H1 (cell line): ENCODE measurements around the gene LDLRAD4. TPM values are rescaled to one million over a fixed set of nuclear protein-coding genes. Genes with fewer than 3 reads are reported as not detected.

Source experiments
- CTCF ChIA-PET: fragments of 300-600 bp; sonication (Branson Sonifier 250); formaldehyde crosslinking; loops from one replicate; lab custom pipeline; 2021; ENCODE audit not compliant: partially characterized antibody; lab: Charles Lee
- POLR2A ChIA-PET: fragments of 300-600 bp; sonication (Branson Sonifier 250); formaldehyde crosslinking; loops from one replicate; lab custom pipeline; 2021; ENCODE audit warnings: inconsistent platforms; ENCODE audit not compliant: partially characterized antibody; lab: Charles Lee
- DNase-seq, 2 experiments: peaks; one replicate each; pipeline versions ENCODE4 v3.0.0 to v3.0.0-alpha.2; 2010 to 2022; ENCODE audit warnings: low spot score in 2 of 2, low read depth in 1 of 2, mixed read lengths in 1 of 2
- FAIRE-seq: peaks from 2 replicates; lab custom pipeline; 2011; peaks lifted over from hg19 to GRCh38; lab: Jason Lieb, UNC
- H2AFZ ChIP-seq: 2 replicates; pipeline ENCODE4 v1.8.1; 2012; ENCODE audit warnings: low read length, inconsistent platforms
- H2AK5ac ChIP-seq: 2 replicates; pipeline ENCODE4 v1.6.1; 2013; ENCODE audit warnings: low read depth, low read length
- H2BK120ac ChIP-seq: replicated peaks from 2 replicates; pipeline ENCODE3; 2013; ENCODE audit warnings: low read depth, low read length, inconsistent platforms
- H2BK12ac ChIP-seq: 2 replicates; pipeline ENCODE4 v1.6.1; 2013; ENCODE audit warnings: low read depth, low read length
- H2BK15ac ChIP-seq: 2 replicates; pipeline ENCODE4 v1.6.1; 2013; ENCODE audit warnings: low read length
- H2BK20ac ChIP-seq: 2 replicates; pipeline ENCODE4 v1.6.1; 2013; ENCODE audit warnings: low read length
- H2BK5ac ChIP-seq: 2 replicates; pipeline ENCODE4 v1.6.1; 2013; ENCODE audit warnings: low read depth, low read length
- H3K14ac ChIP-seq: 2 replicates; pipeline ENCODE4 v1.6.1; 2013; ENCODE audit warnings: inconsistent platforms; ENCODE audit not compliant: insufficient read length
- H3K18ac ChIP-seq: 2 replicates; pipeline ENCODE4 v1.6.1; 2013; ENCODE audit warnings: low read length; ENCODE audit errors: extremely low read depth
- H3K23ac ChIP-seq: 2 replicates; pipeline ENCODE4 v1.6.1; 2013; ENCODE audit warnings: inconsistent platforms; ENCODE audit not compliant: insufficient read length
- H3K23me2 ChIP-seq: 2 replicates; pipeline ENCODE4 v1.6.1; 2013; ENCODE audit warnings: low read depth, low read length
- H3K27ac ChIP-seq: 2 replicates; pipeline ENCODE4 v1.6.1; 2011; ENCODE audit warnings: low read depth, low read length, inconsistent platforms
- H3K27me3 ChIP-seq, 4 experiments: replicated peaks in 1 of 4; 1 replicate in 1 of 4; 2 replicates in 3 of 4; pipeline versions ENCODE4 v1.6.1 to v1.8.1; 2011 to 2013; ENCODE audit warnings: low read length in 3 of 4, mild to moderate bottlenecking in 3 of 4, inconsistent platforms in 2 of 4, mixed read lengths in 2 of 4, moderate library complexity in 1 of 4; ENCODE audit not compliant: control insufficient read depth in 3 of 4, insufficient read depth in 3 of 4; ENCODE audit errors: extremely low read depth in 1 of 4
- H3K36me3 ChIP-seq, 4 experiments: 2 replicates each; pipeline versions ENCODE4 v1.6.1 to v1.8.1; 2011 to 2013; ENCODE audit warnings: mild to moderate bottlenecking in 4 of 4, low read length in 3 of 4, moderate library complexity in 2 of 4, control low read depth in 1 of 4, inconsistent platforms in 1 of 4; ENCODE audit not compliant: insufficient read depth in 4 of 4, control insufficient read depth in 2 of 4
- H3K4ac ChIP-seq: replicated peaks from 2 replicates; pipeline ENCODE3; 2013; ENCODE audit warnings: low read length, low read depth, mixed read lengths, inconsistent platforms; ENCODE audit not compliant: insufficient read length
- H3K4me1 ChIP-seq, 4 experiments: replicated peaks in 1 of 4; 1 replicate in 1 of 4; 2 replicates in 3 of 4; pipeline versions ENCODE4 v1.6.1 to v1.8.1; 2011 to 2013; ENCODE audit warnings: low read length in 3 of 4, inconsistent platforms in 2 of 4, mixed read lengths in 1 of 4; ENCODE audit not compliant: insufficient read depth in 4 of 4, control insufficient read depth in 3 of 4
- H3K4me2 ChIP-seq, 2 experiments: 2 replicates each; pipeline versions ENCODE4 v1.6.1 to v1.8.1; 2011 to 2013; ENCODE audit warnings: low read depth in 2 of 2, low read length in 2 of 2, control low read depth in 1 of 2, inconsistent platforms in 1 of 2, mild to moderate bottlenecking in 1 of 2; ENCODE audit not compliant: insufficient read depth in 1 of 2
- H3K4me3 ChIP-seq, 4 experiments: fragments of 200-600, 300-600 bp in 1 of 4; sonication (generic), shearing (Covaris generic), sonication (Bioruptor Twin) in 1 of 4; 2 replicates each; pipeline versions ENCODE4 v1.5.1 to v1.8.1; 2011 to 2016; ENCODE audit warnings: low read length in 4 of 4, low read depth in 3 of 4, control low read depth in 2 of 4, inconsistent platforms in 2 of 4, mild to moderate bottlenecking in 2 of 4, mixed read lengths in 1 of 4, moderate library complexity in 1 of 4; ENCODE audit not compliant: insufficient read depth in 2 of 4; ENCODE audit errors: extremely low read depth in 1 of 4
- H3K56ac ChIP-seq: replicated peaks from 2 replicates; pipeline ENCODE3; 2013; ENCODE audit warnings: low read depth, mild to moderate bottlenecking, mixed read lengths, low read length, inconsistent platforms; ENCODE audit not compliant: insufficient read length
- H3K79me1 ChIP-seq: 2 replicates; pipeline ENCODE4 v1.6.1; 2013; ENCODE audit warnings: low read depth, low read length, control low read depth
- H3K79me2 ChIP-seq, 2 experiments: 2 replicates each; pipeline versions ENCODE4 v1.6.1 to v1.8.1; 2012 to 2013; ENCODE audit warnings: low read length in 2 of 2, mild to moderate bottlenecking in 2 of 2, inconsistent platforms in 1 of 2; ENCODE audit not compliant: insufficient read depth in 2 of 2, control insufficient read depth in 1 of 2
- H3K9ac ChIP-seq, 4 experiments: replicated peaks in 1 of 4; 1 replicate in 1 of 4; 2 replicates in 3 of 4; pipeline versions ENCODE4 v1.6.1 to v1.8.1; 2011 to 2013; ENCODE audit warnings: low read depth in 3 of 4, low read length in 3 of 4, control low read depth in 2 of 4, mild to moderate bottlenecking in 2 of 4, moderate library complexity in 2 of 4, inconsistent platforms in 1 of 4; ENCODE audit errors: extremely low read depth in 1 of 4
- H3K9me3 ChIP-seq, 2 experiments: 2 replicates each; pipeline versions ENCODE4 v1.6.1 to v1.8.1; 2012 to 2013; ENCODE audit warnings: mild to moderate bottlenecking in 2 of 2, moderate library complexity in 2 of 2, control low read depth in 1 of 2, inconsistent platforms in 1 of 2, low read depth in 1 of 2, low read length in 1 of 2, mixed read lengths in 1 of 2; ENCODE audit not compliant: insufficient read depth in 2 of 2
- H4K20me1 ChIP-seq, 2 experiments: replicated peaks in 1 of 2; 2 replicates each; pipeline versions ENCODE3 to v1.8.1; 2011 to 2013; ENCODE audit warnings: inconsistent platforms in 2 of 2, low read length in 2 of 2, mild to moderate bottlenecking in 1 of 2; ENCODE audit not compliant: insufficient read depth in 2 of 2, control insufficient read depth in 1 of 2
- H4K5ac ChIP-seq: 2 replicates; pipeline ENCODE4 v1.6.1; 2013; ENCODE audit warnings: low read length, low read depth, mixed read lengths, inconsistent platforms; ENCODE audit not compliant: insufficient read length
- H4K8ac ChIP-seq: 2 replicates; pipeline ENCODE4 v1.8.0; 2013; ENCODE audit warnings: mild to moderate bottlenecking, moderate library complexity, low read length, inconsistent platforms; ENCODE audit not compliant: insufficient read depth; ENCODE audit errors: extremely low read depth
- H4K91ac ChIP-seq: replicated peaks from 2 replicates; pipeline ENCODE3; 2013; ENCODE audit warnings: low read length, mixed read lengths, inconsistent platforms; ENCODE audit not compliant: insufficient read length
- ASH2L ChIP-seq: fragments of 200-600, 300-600 bp; sonication (generic); IDR thresholded peaks from one replicate; pipeline ENCODE4 v1.7.1; 2017; ENCODE audit warnings: low read length
- POLR2AphosphoS5 ChIP-seq: IDR thresholded peaks from 2 replicates; pipeline ENCODE4 v1.6.1; 2011; ENCODE audit warnings: low read depth, low read length
- TEAD4 ChIP-seq: IDR thresholded peaks from 2 replicates; pipeline ENCODE4 v1.6.1; 2012; ENCODE audit warnings: low read depth, low read length, inconsistent platforms, mixed read lengths
- WGBS, 2 experiments: shearing (Covaris generic) in 1 of 2; methylation state at CpG; one replicate each; pipeline versions ENCODE4 v1.1.6 to v1.1.7; 2013 to 2015; ENCODE audit warnings: low lambda C conversion rate in 2 of 2, mixed read lengths in 2 of 2, inconsistent platforms in 1 of 2, low coverage in 1 of 2, missing lambda C conversion rate in 1 of 2; ENCODE audit not compliant: insufficient replicate concordance in 2 of 2, insufficient coverage in 1 of 2, insufficient read length in 1 of 2; ENCODE audit errors: extremely low coverage in 1 of 2, missing lambda C conversion rate in 1 of 2; 5-methylcytosine and 5-hydroxymethylcytosine counted together
- polyA plus RNA-seq, 7 experiments: library from polyadenylated mRNA; depleted of rRNA in 3 of 7; stranded (reverse) in 5 of 7; unstranded in 2 of 7; fragments of >200 nt in 5 of 7; fragments of 200-250 nt in 2 of 7; gene quantifications; 1 replicate in 5 of 7; 2 replicates in 1 of 7; 4 replicates in 1 of 7; pipeline versions ENCODE4 v1.2.1 to v1.2.3, GENCODE V29; 2011 to 2013; ENCODE audit warnings: missing spikeins in 2 of 7, mixed read lengths in 2 of 7
- total RNA-seq: library from RNA; stranded (reverse); fragmentation: NEBNext Ultra II Directional; extraction: Animal tissue kit (Norgen Biotek cat#: 25700); gene quantifications from 2 replicates; pipeline ENCODE4 v1.2.1, GENCODE V29; 2021

The LDLRAD4 gene
- total and polyA plus RNA-seq, 2 of the 8 experiments (the other 6 are each of a cell fraction or from before 2014, with no cell fraction given): 0.77 to 1.4 TPM

GRCh38 chr18:13272416-13272815 is 53.9 kb downstream of the LDLRAD4 start:
- H3K4me2 ChIP-seq: no peak overlapping the region
- no peaks in the 10 kb centered on the region for H3K79me1 ChIP-seq
- no peaks in the 10 kb centered on the region for H3K79me2 ChIP-seq
- no peak for FAIRE-seq
- no peaks in the 10 kb centered on the region for H3K36me3 ChIP-seq
- no peaks in the 10 kb centered on the region for H4K20me1 ChIP-seq
- no peaks in the 10 kb centered on the region for H3K9me3 ChIP-seq
- no peaks in the 10 kb centered on the region for H3K23me2 ChIP-seq
- no peak overlapping the region for H3K14ac ChIP-seq
- POLR2A ChIA-PET: interaction anchor here (1.0 kb wide), 1 partner anchor 8 kb away, joined by 3 read pairs; no protein-coding TSS in a partner anchor
- no peak for DNase-seq
- H2BK20ac ChIP-seq: no peak overlapping the region
- TF ChIP-seq TEAD4: no peak
- peak; percentile 42; the same call in 1 of the 2 replicates for TF ChIP-seq POLR2AphosphoS5
- no peak for TF ChIP-seq ASH2L
- H3K4me1 ChIP-seq: peaks cover 0 to 9% (median under 1%) of the 10 kb centered on the region in 4 experiments; a peak in 3 of 7 replicates
- H3K27ac ChIP-seq: no peak overlapping the region
- H4K8ac ChIP-seq: no peak overlapping the region; the same call in 1 of the 2 replicates
- H2BK12ac ChIP-seq: no peak overlapping the region
- H2BK120ac ChIP-seq: no peak overlapping the region
- H2BK5ac ChIP-seq: no peak overlapping the region
- 89% methylated on average over 14 of the region's 14 CpGs; no CpG with 5 or more reads in 1 of the 2 experiments for WGBS, 2 experiments
- H4K5ac ChIP-seq: no peak overlapping the region
- H4K91ac ChIP-seq: no peak overlapping the region
- no peak overlapping the region for H3K18ac ChIP-seq
- no peak overlapping the region; the same call in 1 of the 2 replicates for H2AK5ac ChIP-seq
- no peak overlapping the region for H2AFZ ChIP-seq
- no peak overlapping the region for H3K4me3 ChIP-seq
- no peak overlapping the region for H2BK15ac ChIP-seq
- no peak overlapping the region for H3K23ac ChIP-seq
- H3K4ac ChIP-seq: no peak overlapping the region
- CTCF ChIA-PET: interaction anchor here (0.8 kb wide), 1 partner anchor 105 kb away, joined by 4 read pairs; no protein-coding TSS in a partner anchor
- H3K27me3 ChIP-seq: peaks cover 0 to 5% (median 0%) of the 10 kb centered on the region in 4 experiments; a peak in 3 of 7 replicates
- H3K56ac ChIP-seq: no peak overlapping the region
- H3K9ac ChIP-seq: no peak overlapping the region
